Panc1 (cell line): ENCODE measurements around the gene CIAPIN1. TPM values are rescaled to one million over a fixed set of nuclear protein-coding genes. Genes with fewer than 3 reads are reported as not detected.

Experiments
- ATAC-seq: fragments of 200-7000 bp; cut with Tn5 transposase; 2 replicates; pipeline ENCODE4 v1.9.1; 2020; ENCODE audit warnings: mild to moderate bottlenecking, moderate library complexity
- BruUV-seq: library from RNA; stranded (reverse); fragments of 400-500 nt; replicated peaks from 2 replicates; lab custom pipeline; 2021; lab: Mats Ljungman, UMichigan
- CTCF ChIA-PET: fragments of 300-600 bp; sonication (Branson Sonifier 250); formaldehyde crosslinking; loops from one replicate; lab custom pipeline; 2022; ENCODE audit warnings: antibody characterized with exemption; lab: Charles Lee
- POLR2A ChIA-PET: fragments of 300-600 bp; sonication (Branson Sonifier 250); formaldehyde crosslinking; loops from one replicate; lab custom pipeline; 2022; ENCODE audit warnings: antibody characterized with exemption; lab: Charles Lee
- DNase-seq: peaks from one replicate; pipeline ENCODE4 v3.0.0-alpha.2; 2010; ENCODE audit warnings: low read depth, low spot score
- H3K27ac ChIP-seq: 2 replicates; pipeline ENCODE4 v1.5.1; 2011; ENCODE audit warnings: mild to moderate bottlenecking, low read length, inconsistent platforms
- H3K27me3 ChIP-seq: fragments of 200-500 bp; sonication (Bioruptor generic); 2 replicates; pipeline ENCODE4 v1.6.0; 2014; ENCODE audit warnings: low read length, inconsistent platforms; ENCODE audit not compliant: control insufficient read depth, insufficient read depth
- H3K36me3 ChIP-seq: fragments of 200-500 bp; sonication (Bioruptor generic); 2 replicates; pipeline ENCODE4 v1.5.1; 2014; ENCODE audit warnings: inconsistent platforms, mild to moderate bottlenecking, low read length, moderate library complexity; ENCODE audit not compliant: control insufficient read depth, insufficient read depth
- H3K4me1 ChIP-seq: 2 replicates; pipeline ENCODE4 v1.5.1; 2011; ENCODE audit warnings: inconsistent platforms, mild to moderate bottlenecking, low read length, moderate library complexity; ENCODE audit not compliant: control insufficient read depth, insufficient read depth
- H3K4me3 ChIP-seq, 2 experiments: 2 replicates each; pipeline ENCODE4 v1.5.1; 2011 to 2012; ENCODE audit warnings: low read depth in 2 of 2, low read length in 2 of 2, mild to moderate bottlenecking in 2 of 2, inconsistent platforms in 1 of 2, moderate library complexity in 1 of 2
- H3K9me3 ChIP-seq: fragments of 200-500 bp; sonication (Bioruptor generic); 2 replicates; pipeline ENCODE4 v1.5.1; 2014; ENCODE audit warnings: low read depth, mild to moderate bottlenecking, inconsistent platforms, low read length, moderate library complexity; ENCODE audit not compliant: control insufficient read depth, insufficient read depth
- POLR2AphosphoS5 ChIP-seq: IDR thresholded peaks from 2 replicates; pipeline ENCODE4 v1.6.1; 2012; ENCODE audit warnings: mild to moderate bottlenecking, low read depth, low read length, moderate library complexity
- SIN3A ChIP-seq: IDR thresholded peaks from 2 replicates; pipeline ENCODE4 v1.6.1; 2012; ENCODE audit warnings: low read depth, mild to moderate bottlenecking, low read length, moderate library complexity, borderline replicate concordance; ENCODE audit not compliant: insufficient read depth
- TCF7L2 ChIP-seq: IDR thresholded peaks from 2 replicates; pipeline ENCODE4 v1.6.1; 2011; ENCODE audit warnings: mild to moderate bottlenecking, low read depth, low read length, inconsistent platforms
- in situ Hi-C: cut with HindIII; loops from 2 replicates; pipeline ENCODE4 v1.10.0; 2016; ENCODE audit warnings: low sequenced_read_pairs, low pct_unique_long_range_greater_than_20kb
- intact Hi-C: fragments of 100-400 bp; cut with micrococcal nuclease; formaldehyde crosslinking; loops from one replicate; pipeline ENCODE4 v1.10.0; 2022; ENCODE audit not compliant: unreplicated experiment
- total RNA-seq: library from RNA; stranded (reverse); gene quantifications from one replicate; pipeline ENCODE4 v1.2.1, GENCODE V29; 2021; ENCODE audit not compliant: unreplicated experiment
- TF ChIP-seq, protein P1 (sequence below), 2 experiments: IDR thresholded peaks; 2 replicates each; pipeline ENCODE4 v1.6.1; 2011 to 2012; ENCODE audit warnings: low read depth in 2 of 2, control low read depth in 1 of 2, low read length in 1 of 2, mild to moderate bottlenecking in 1 of 2, moderate library complexity in 1 of 2; ENCODE audit not compliant: insufficient read depth in 1 of 2
- TF ChIP-seq, protein P2 (sequence below): fragments of 450-650 bp; IDR thresholded peaks from 2 replicates; pipeline ENCODE4 v1.5.1; 2017; ENCODE audit warnings: mild to moderate bottlenecking

Gene CIAPIN1
- total RNA-seq, 1 experiment from 2014 or later: 64.0 TPM

- TF ChIP-seq, protein P1, sequence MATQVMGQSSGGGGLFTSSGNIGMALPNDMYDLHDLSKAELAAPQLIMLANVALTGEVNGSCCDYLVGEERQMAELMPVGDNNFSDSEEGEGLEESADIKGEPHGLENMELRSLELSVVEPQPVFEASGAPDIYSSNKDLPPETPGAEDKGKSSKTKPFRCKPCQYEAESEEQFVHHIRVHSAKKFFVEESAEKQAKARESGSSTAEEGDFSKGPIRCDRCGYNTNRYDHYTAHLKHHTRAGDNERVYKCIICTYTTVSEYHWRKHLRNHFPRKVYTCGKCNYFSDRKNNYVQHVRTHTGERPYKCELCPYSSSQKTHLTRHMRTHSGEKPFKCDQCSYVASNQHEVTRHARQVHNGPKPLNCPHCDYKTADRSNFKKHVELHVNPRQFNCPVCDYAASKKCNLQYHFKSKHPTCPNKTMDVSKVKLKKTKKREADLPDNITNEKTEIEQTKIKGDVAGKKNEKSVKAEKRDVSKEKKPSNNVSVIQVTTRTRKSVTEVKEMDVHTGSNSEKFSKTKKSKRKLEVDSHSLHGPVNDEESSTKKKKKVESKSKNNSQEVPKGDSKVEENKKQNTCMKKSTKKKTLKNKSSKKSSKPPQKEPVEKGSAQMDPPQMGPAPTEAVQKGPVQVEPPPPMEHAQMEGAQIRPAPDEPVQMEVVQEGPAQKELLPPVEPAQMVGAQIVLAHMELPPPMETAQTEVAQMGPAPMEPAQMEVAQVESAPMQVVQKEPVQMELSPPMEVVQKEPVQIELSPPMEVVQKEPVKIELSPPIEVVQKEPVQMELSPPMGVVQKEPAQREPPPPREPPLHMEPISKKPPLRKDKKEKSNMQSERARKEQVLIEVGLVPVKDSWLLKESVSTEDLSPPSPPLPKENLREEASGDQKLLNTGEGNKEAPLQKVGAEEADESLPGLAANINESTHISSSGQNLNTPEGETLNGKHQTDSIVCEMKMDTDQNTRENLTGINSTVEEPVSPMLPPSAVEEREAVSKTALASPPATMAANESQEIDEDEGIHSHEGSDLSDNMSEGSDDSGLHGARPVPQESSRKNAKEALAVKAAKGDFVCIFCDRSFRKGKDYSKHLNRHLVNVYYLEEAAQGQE (IDR thresholded peaks at IDR 0.05; ENCODE audit: insufficient read depth in 1 of 2, low read depth in 2 of 2, low read length in 1 of 2): no peak
- TF ChIP-seq, protein P2, sequence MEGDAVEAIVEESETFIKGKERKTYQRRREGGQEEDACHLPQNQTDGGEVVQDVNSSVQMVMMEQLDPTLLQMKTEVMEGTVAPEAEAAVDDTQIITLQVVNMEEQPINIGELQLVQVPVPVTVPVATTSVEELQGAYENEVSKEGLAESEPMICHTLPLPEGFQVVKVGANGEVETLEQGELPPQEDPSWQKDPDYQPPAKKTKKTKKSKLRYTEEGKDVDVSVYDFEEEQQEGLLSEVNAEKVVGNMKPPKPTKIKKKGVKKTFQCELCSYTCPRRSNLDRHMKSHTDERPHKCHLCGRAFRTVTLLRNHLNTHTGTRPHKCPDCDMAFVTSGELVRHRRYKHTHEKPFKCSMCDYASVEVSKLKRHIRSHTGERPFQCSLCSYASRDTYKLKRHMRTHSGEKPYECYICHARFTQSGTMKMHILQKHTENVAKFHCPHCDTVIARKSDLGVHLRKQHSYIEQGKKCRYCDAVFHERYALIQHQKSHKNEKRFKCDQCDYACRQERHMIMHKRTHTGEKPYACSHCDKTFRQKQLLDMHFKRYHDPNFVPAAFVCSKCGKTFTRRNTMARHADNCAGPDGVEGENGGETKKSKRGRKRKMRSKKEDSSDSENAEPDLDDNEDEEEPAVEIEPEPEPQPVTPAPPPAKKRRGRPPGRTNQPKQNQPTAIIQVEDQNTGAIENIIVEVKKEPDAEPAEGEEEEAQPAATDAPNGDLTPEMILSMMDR: no peak
- no peak for TF ChIP-seq SIN3A
- no peak for TF ChIP-seq POLR2AphosphoS5
- TF ChIP-seq TCF7L2: no peak
- in situ Hi-C loops: no loop called here
- Histone ChIP-seq H3K4me3 (no peak overlapping the region), H3K27ac (no peak overlapping the region), H3K4me1 (no peaks in the 10 kb centered on the region), H3K36me3 (no peaks in the 10 kb centered on the region), H3K27me3 (no peaks in the 10 kb centered on the region), H3K9me3 (no peaks in the 10 kb centered on the region)
- intact Hi-C loops: no loop called here
- ChIA-PET POLR2A (interaction anchor here (0.6 kb wide), 1 partner anchor 56 kb away, joined by 17 read pairs; no protein-coding TSS in a partner anchor), CTCF (no interaction called here)
- no peak for DNase-seq
- no TSS peak for BruUV-seq
- ATAC-seq: no peak
Measured at GRCh38 chr16:57391708-57392107, 55.5 kb downstream of the CIAPIN1 start.

- Histone ChIP-seq H3K4me1 (no peaks in the 10 kb centered on the region), H3K4me3 (no peak overlapping the region), H3K36me3 (no peaks in the 10 kb centered on the region), H3K27ac (no peak overlapping the region), H3K27me3 (no peaks in the 10 kb centered on the region), H3K9me3 (no peaks in the 10 kb centered on the region)
- ChIA-PET CTCF (no interaction called here), POLR2A (no interaction called here)
- ATAC-seq: no peak
- no TSS peak for BruUV-seq
- intact Hi-C loops (no loop called here), in situ Hi-C loops (no loop called here)
- DNase-seq: no peak
- TF ChIP-seq SIN3A (no peak), POLR2AphosphoS5 (no peak), TCF7L2 (no peak)
- TF ChIP-seq, protein P1 (IDR thresholded peaks at IDR 0.05; ENCODE audit: insufficient read depth in 1 of 2, low read depth in 2 of 2, low read length in 1 of 2): no peak
- TF ChIP-seq, protein P2: no peak
Measured at GRCh38 chr16:57391300-57391699, 55.9 kb downstream of the CIAPIN1 start.
